ENCODE data around the gene BPIFA1. TPM values are rescaled to one million over a fixed set of nuclear protein-coding genes. Genes with fewer than 3 reads are reported as not detected.

The BPIFA1 gene
- total RNA-seq, 2 experiments from 2014 or later: not detected

DNA sequence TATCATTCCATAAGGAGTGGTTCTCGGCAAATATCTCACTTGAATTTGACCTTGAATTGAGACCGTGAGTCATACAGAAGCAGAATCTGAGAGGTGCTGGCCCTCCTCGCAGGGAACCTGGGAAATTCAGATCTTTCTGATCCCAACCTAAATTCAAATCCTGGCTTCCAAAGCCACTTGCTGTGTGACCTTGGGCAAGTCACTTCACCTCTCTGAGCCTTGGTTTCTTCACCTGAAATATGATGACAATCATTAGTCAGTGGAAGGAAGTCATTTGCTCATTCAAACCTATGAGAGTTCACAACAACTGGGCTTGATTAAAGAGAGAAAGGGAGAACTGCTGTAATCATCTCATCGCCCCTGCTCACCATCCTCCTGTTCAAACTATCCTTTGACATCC is 11.4 kb upstream of the BPIFA1 start:
- Mint-ChIP-seq H3K9me3 (no peaks in the 10 kb centered on the region), H3K4me1 (ENCODE audit: low read depth) (no peaks in the 10 kb centered on the region), H3K27ac (no peak overlapping the region), H3K36me3 (ENCODE audit: low read depth) (no peaks in the 10 kb centered on the region), H3K27me3 (ENCODE audit: low read depth) (peaks cover 3% of the 10 kb centered on the region), H3K4me3 (no peak overlapping the region)
- intact Hi-C loops (cut with micrococcal nuclease): no loop called here
- CTCF ChIA-PET: no interaction called here
- DNase-seq: no peak

- peaks cover 10% of the 10 kb centered on the region for H3K4me1 Mint-ChIP-seq (ENCODE audit: low read depth)
- H3K27me3 Mint-ChIP-seq (ENCODE audit: low read depth): peaks cover 3% of the 10 kb centered on the region
- peak; percentile 12 for DNase-seq
- CTCF ChIA-PET: interaction anchor here (1.4 kb wide), 2 partner anchors 10 to 12 kb away, joined by 3 to 4 read pairs; no protein-coding TSS in a partner anchor
- intact Hi-C loops (cut with micrococcal nuclease): no loop called here
- H3K27ac Mint-ChIP-seq: no peak overlapping the region
- H3K9me3 Mint-ChIP-seq: no peaks in the 10 kb centered on the region
- H3K4me3 Mint-ChIP-seq: no peak overlapping the region
- H3K36me3 Mint-ChIP-seq (ENCODE audit: low read depth): no peaks in the 10 kb centered on the region
These were observed 6.0 kb upstream of the BPIFA1 start for GRCh38 chr20:33229843-33230242.

DNA sequence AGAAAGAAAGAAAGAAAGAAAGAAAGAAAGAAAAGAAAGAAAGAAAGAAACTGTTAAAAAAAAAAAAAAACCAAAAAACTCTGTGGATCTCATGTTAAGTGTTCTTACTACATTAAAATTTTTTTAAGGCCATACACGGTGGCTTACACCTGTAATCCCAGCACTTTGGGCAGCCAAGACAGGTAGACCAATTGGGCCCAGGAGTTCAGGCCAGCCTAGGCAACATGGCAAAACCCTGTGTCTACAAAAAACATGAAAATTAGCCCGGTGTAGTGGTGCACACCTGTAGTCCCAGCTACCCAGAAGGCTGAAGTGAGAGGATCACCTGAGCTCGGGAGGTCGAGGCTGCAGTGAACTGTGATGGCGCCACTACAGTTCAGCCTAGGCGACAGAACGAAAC is 4.6 kb upstream of the BPIFA1 start:
- Mint-ChIP-seq H3K27ac (no peak overlapping the region), H3K4me1 (ENCODE audit: low read depth) (peaks cover 10% of the 10 kb centered on the region), H3K36me3 (ENCODE audit: low read depth) (no peaks in the 10 kb centered on the region), H3K4me3 (no peak overlapping the region), H3K27me3 (ENCODE audit: low read depth) (no peaks in the 10 kb centered on the region), H3K9me3 (no peaks in the 10 kb centered on the region)
- CTCF ChIA-PET: interaction anchor here (1.4 kb wide), 1 partner anchor 11 kb away, joined by 3 read pairs; no protein-coding TSS in a partner anchor
- intact Hi-C loops (cut with micrococcal nuclease): no loop called here
- no peak for DNase-seq

DNA sequence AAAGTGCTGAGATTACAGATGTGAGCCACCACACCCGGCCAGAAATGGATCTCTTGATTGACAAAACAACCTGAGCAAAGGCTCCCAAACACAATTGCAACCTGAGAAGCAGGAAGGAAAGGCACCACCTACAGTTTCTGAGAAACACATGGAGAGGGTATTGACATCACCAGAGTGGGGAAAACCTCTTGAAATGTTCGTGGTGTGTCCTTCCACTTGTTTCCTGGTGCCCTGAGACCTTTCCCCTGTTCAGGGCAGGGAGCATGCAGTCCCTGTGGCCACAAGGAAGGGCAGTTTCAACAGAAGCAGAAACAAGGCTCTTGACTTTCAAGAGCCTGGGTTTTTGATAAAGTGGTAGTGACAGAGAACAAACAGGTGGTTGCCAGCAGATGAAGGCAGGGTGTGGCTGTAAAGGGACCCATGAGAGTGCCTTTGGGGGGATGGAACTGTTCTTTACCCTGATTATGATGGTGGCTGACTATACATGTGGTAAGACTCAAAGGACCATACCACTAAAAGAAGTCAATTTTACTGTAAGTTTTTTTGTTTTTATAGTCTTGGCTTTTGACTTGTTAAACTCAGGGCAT is 3.2 kb upstream of the BPIFA1 start:
- DNase-seq: no peak
- Mint-ChIP-seq H3K9me3 (no peaks in the 10 kb centered on the region), H3K4me3 (no peak overlapping the region), H3K27me3 (ENCODE audit: low read depth) (peaks cover 1% of the 10 kb centered on the region), H3K4me1 (ENCODE audit: low read depth) (peaks cover 10% of the 10 kb centered on the region), H3K27ac (no peak overlapping the region), H3K36me3 (ENCODE audit: low read depth) (no peaks in the 10 kb centered on the region)
- intact Hi-C loops (cut with micrococcal nuclease): no loop called here
- CTCF ChIA-PET: no interaction called here

GRCh38 chr20:33233129-33233774 is 2.5 kb upstream of the BPIFA1 start:
- Mint-ChIP-seq H3K9me3 (no peaks in the 10 kb centered on the region), H3K4me1 (ENCODE audit: low read depth) (peaks cover 10% of the 10 kb centered on the region), H3K36me3 (ENCODE audit: low read depth) (no peaks in the 10 kb centered on the region), H3K27me3 (ENCODE audit: low read depth) (peaks cover 1% of the 10 kb centered on the region), H3K4me3 (no peak overlapping the region), H3K27ac (no peak overlapping the region)
- CTCF ChIA-PET: no interaction called here
- intact Hi-C loops (cut with micrococcal nuclease): no loop called here
- no peak for DNase-seq

DNA sequence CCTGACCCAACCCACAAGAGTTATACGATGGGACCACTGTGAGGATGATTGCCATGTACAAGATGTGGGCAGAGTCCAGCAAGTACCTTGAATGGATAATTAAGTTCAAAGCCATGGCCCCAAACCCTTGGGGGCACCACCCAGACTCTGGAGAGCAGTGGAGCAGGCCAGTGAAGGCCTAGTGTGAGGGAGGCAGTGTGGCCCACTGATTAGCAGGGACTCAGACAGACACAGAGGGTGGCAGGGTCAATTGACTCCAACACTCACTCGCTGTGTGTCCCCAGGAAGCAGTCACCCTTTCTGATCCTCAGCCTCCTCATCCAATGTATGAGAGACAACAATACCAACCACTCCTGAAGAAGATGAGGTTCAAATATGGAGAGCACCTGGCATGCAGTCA is 1.7 kb upstream of the BPIFA1 start:
- intact Hi-C loops (cut with micrococcal nuclease): no loop called here
- Mint-ChIP-seq H3K27me3 (ENCODE audit: low read depth) (peaks cover 1% of the 10 kb centered on the region), H3K36me3 (ENCODE audit: low read depth) (no peaks in the 10 kb centered on the region), H3K9me3 (no peaks in the 10 kb centered on the region), H3K27ac (no peak overlapping the region), H3K4me3 (no peak overlapping the region), H3K4me1 (ENCODE audit: low read depth) (peaks cover 10% of the 10 kb centered on the region)
- CTCF ChIA-PET: no interaction called here
- no peak for DNase-seq

DNA sequence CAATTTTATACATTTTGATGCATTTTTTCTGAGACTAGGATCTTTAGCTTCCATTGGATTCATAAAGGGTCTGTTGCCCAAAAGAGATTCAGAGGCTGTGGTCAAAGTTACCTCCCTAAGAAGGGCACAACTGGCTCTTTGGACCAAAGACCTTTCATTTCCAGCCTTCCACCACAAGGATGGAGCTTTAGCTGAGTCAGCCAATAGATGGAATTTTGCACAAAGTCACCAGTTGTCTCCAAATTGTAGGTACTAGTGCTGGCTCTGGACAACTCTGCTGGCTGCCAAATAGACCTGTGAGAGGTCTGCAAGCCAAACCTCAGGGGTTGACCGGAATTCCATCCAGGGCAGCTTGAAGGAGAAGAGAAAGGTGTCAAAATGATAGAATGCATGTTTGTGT is 555 bp downstream of the BPIFA1 start:
- no peaks in the 10 kb centered on the region for H3K9me3 Mint-ChIP-seq
- intact Hi-C loops (cut with micrococcal nuclease): no loop called here
- peaks cover 1% of the 10 kb centered on the region for H3K27me3 Mint-ChIP-seq (ENCODE audit: low read depth)
- no peak overlapping the region for H3K27ac Mint-ChIP-seq
- no peak overlapping the region for H3K4me3 Mint-ChIP-seq
- DNase-seq: no peak
- H3K36me3 Mint-ChIP-seq (ENCODE audit: low read depth): no peaks in the 10 kb centered on the region
- CTCF ChIA-PET: interaction anchor here (1.7 kb wide), 1 partner anchor 56 kb away, joined by 3 read pairs; no protein-coding TSS in a partner anchor
- H3K4me1 Mint-ChIP-seq (ENCODE audit: low read depth): peaks cover 10% of the 10 kb centered on the region

DNA sequence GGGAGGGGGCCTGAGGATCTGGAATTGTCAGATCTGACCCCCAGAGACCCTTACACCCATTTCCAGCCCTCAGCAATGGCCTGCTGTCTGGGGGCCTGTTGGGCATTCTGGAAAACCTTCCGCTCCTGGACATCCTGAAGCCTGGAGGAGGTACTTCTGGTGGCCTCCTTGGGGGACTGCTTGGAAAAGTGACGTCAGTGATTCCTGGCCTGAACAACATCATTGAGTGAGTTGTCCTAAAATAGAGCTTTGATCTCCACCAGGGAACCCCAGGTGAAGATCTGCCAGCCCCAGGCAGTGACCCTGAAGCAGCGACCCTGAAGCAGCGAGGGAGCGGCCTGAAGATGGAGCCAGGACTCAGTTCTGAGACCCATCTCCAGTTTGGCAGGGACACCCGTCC is 2.2 kb downstream of the BPIFA1 start:
- H3K9me3 Mint-ChIP-seq: no peaks in the 10 kb centered on the region
- H3K27me3 Mint-ChIP-seq (ENCODE audit: low read depth): peaks cover 1% of the 10 kb centered on the region
- H3K27ac Mint-ChIP-seq: no peak overlapping the region
- intact Hi-C loops (cut with micrococcal nuclease): no loop called here
- no peaks in the 10 kb centered on the region for H3K36me3 Mint-ChIP-seq (ENCODE audit: low read depth)
- H3K4me1 Mint-ChIP-seq (ENCODE audit: low read depth): peaks cover 3% of the 10 kb centered on the region
- no peak for DNase-seq
- CTCF ChIA-PET: no interaction called here
- no peak overlapping the region for H3K4me3 Mint-ChIP-seq

GRCh38 chr20:33239418-33239817 is 3.6 kb downstream of the BPIFA1 start:
- H3K9me3 Mint-ChIP-seq: no peaks in the 10 kb centered on the region
- DNase-seq: no peak
- peaks cover 1% of the 10 kb centered on the region for H3K27me3 Mint-ChIP-seq (ENCODE audit: low read depth)
- H3K36me3 Mint-ChIP-seq (ENCODE audit: low read depth): no peaks in the 10 kb centered on the region
- no peak overlapping the region for H3K27ac Mint-ChIP-seq
- no peaks in the 10 kb centered on the region for H3K4me1 Mint-ChIP-seq (ENCODE audit: low read depth)
- CTCF ChIA-PET: interaction anchor here (0.5 to 1.5 kb wide), 2 partner anchors 9 to 775 kb away, joined by 3 to 4 read pairs; no protein-coding TSS in a partner anchor
- no peak overlapping the region for H3K4me3 Mint-ChIP-seq
- intact Hi-C loops (cut with micrococcal nuclease): no loop called here

GRCh38 chr20:33239979-33240736 is 4.4 kb downstream of the BPIFA1 start:
- no peaks in the 10 kb centered on the region for H3K9me3 Mint-ChIP-seq
- intact Hi-C loops (cut with micrococcal nuclease): no loop called here
- no peak overlapping the region for H3K27ac Mint-ChIP-seq
- no peaks in the 10 kb centered on the region for H3K36me3 Mint-ChIP-seq (ENCODE audit: low read depth)
- CTCF ChIA-PET: interaction anchor here (1.5 kb wide), 1 partner anchor 10 kb away, joined by 4 read pairs; no protein-coding TSS in a partner anchor
- no peak overlapping the region for H3K4me3 Mint-ChIP-seq
- no peaks in the 10 kb centered on the region for H3K4me1 Mint-ChIP-seq (ENCODE audit: low read depth)
- H3K27me3 Mint-ChIP-seq (ENCODE audit: low read depth): peaks cover 1% of the 10 kb centered on the region
- no peak for DNase-seq

DNA sequence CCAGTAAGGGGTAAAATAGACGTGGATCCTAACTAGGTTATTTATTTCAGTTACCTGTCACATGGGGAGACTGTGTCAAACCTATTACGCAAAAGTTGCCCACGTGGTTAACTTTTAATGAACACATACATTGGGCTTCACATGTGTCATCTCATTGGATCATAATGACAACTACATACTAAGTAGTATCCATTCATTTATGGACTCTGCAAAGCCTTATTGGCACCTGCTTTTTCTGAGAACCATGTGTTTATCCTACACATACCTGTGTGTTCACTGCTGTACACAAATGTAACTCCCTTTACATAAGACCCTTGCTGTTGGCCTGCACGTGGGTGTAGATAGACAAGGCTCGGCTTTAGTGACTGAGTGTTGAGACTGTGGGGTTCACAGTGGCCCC is 5.1 kb downstream of the BPIFA1 start:
- no peak for DNase-seq
- CTCF ChIA-PET: no interaction called here
- intact Hi-C loops (cut with micrococcal nuclease): no loop called here
- Mint-ChIP-seq H3K4me3 (no peak overlapping the region), H3K27ac (no peak overlapping the region), H3K4me1 (ENCODE audit: low read depth) (no peaks in the 10 kb centered on the region), H3K9me3 (no peaks in the 10 kb centered on the region), H3K36me3 (ENCODE audit: low read depth) (no peaks in the 10 kb centered on the region), H3K27me3 (ENCODE audit: low read depth) (peaks cover 1% of the 10 kb centered on the region)

DNA sequence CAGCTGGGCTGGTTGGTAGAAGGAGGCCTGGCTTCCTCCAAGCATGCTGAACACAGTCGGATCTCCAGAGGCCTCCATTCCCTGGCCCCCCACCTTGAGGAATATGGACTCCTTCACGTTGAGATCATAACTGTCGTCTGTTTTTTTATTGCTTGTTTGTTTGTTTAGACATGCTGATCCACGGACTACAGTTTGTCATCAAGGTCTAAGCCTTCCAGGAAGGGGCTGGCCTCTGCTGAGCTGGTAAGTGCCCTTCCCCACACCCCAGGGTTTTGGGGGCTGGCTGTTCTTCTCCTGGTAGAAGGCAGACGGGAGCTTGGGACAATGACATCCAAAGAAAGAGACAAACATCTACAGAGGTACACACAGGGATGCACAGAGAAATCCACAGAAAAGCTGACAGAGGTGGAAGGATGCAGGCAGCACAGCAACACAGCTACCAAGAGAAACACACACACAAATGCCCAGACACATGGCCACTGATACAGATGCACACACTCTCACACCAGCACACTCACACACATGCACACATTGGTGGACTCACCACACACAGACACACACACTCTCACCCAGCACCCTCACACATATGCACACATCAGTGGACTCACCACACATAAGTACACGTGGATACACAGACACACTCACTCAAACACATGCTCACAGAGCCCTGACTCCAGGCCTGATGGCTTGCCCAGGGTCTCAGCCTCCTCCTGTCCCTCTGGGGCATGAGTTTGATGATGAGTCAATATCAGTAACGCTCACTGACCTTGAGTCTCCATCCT is 6.7 kb downstream of the BPIFA1 start:
- Mint-ChIP-seq H3K9me3 (no peaks in the 10 kb centered on the region), H3K4me1 (ENCODE audit: low read depth) (no peaks in the 10 kb centered on the region), H3K4me3 (no peak overlapping the region), H3K27me3 (ENCODE audit: low read depth) (no peaks in the 10 kb centered on the region), H3K27ac (no peak overlapping the region), H3K36me3 (ENCODE audit: low read depth) (no peaks in the 10 kb centered on the region)
- intact Hi-C loops (cut with micrococcal nuclease): no loop called here
- no peak for DNase-seq
- CTCF ChIA-PET: interaction anchor here (1.1 kb wide), 1 partner anchor 12 kb away, joined by 3 read pairs; no protein-coding TSS in a partner anchor

Measured in activated naive CD4-positive, alpha-beta T cell treated with anti-CD3 and anti-CD28 coated beads for 36 hours (primary cell).